ENCODE measurements around the gene CD63.

DNA sequence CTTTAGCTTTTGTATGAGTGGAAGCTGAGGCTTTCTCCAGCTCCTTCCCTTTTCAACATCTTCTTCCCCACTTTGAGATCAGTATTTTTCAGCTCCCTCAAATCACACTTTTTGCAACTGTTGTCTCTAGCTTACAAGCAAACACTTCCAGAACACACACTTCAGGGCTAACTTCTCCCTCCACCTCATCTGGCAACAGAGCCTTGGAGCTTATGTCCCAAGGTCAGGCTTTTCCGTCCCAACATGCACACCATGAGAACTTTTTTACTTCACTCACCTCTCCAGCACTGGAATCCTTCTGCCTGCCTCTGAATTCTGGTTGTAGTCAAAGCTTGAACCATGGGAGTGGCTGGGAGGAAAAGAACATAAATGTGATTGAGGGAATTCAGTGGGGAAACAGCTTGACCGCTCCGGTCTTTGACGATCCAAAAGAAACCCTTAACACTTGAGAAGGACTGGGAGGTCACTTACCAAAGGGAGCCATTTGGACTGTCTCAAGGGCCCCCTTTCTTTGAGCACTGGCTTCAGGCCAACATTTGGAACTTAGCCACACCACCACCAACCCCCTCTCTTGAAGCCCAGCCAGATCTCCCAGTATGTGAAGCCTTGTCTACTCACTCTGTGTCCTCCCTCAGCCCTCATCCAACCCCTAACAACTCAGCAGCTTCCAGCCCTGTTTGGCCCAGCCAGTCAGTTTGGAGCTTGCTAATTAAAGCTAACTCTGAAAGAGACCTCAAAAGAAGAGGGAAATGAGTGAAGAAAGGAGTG is 16.8 kb downstream of the CD63 start:
- TF ChIP-seq, protein P1, sequence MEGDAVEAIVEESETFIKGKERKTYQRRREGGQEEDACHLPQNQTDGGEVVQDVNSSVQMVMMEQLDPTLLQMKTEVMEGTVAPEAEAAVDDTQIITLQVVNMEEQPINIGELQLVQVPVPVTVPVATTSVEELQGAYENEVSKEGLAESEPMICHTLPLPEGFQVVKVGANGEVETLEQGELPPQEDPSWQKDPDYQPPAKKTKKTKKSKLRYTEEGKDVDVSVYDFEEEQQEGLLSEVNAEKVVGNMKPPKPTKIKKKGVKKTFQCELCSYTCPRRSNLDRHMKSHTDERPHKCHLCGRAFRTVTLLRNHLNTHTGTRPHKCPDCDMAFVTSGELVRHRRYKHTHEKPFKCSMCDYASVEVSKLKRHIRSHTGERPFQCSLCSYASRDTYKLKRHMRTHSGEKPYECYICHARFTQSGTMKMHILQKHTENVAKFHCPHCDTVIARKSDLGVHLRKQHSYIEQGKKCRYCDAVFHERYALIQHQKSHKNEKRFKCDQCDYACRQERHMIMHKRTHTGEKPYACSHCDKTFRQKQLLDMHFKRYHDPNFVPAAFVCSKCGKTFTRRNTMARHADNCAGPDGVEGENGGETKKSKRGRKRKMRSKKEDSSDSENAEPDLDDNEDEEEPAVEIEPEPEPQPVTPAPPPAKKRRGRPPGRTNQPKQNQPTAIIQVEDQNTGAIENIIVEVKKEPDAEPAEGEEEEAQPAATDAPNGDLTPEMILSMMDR (IDR thresholded peaks at IDR 0.05; ENCODE audit: low read length): no peak
- TF ChIP-seq EZH2 (IDR thresholded peaks at IDR 0.05; ENCODE audit: borderline replicate concordance, low read length): no peak
